ENCODE results near the gene SFTPA1. TPM values are rescaled to one million over a fixed set of nuclear protein-coding genes. Genes with fewer than 3 reads are reported as not detected.
"Not testable (repeated sequence)": the region's sequence is repeated elsewhere in the genome, so short reads cannot be mapped to it uniquely, and the experiment has no call there.

The SFTPA1 gene
- total and polyA plus RNA-seq, 4 donors: not detected

- H3K27ac ChIP-seq (ENCODE audit: low read depth in 1 of 2, low read length in 2 of 2): no peak overlapping the region
- TF ChIP-seq RAD21 (IDR thresholded peaks at IDR 0.05) (no peak), FOXA1 (IDR thresholded peaks at IDR 0.05) (no peak), SP1 (IDR thresholded peaks at IDR 0.05) (no peak), MAX (IDR thresholded peaks at IDR 0.05) (no peak), GABPA (IDR thresholded peaks at IDR 0.05 in 1 of 2, conservative IDR thresholded peaks at IDR 0.05 in 1 of 2) (no peak), HNF4G (IDR thresholded peaks at IDR 0.05) (no peak), REST (IDR thresholded peaks at IDR 0.05) (no peak), HNF4A (conservative IDR thresholded peaks at IDR 0.05) (no peak), EGR1 (IDR thresholded peaks at IDR 0.05; ENCODE audit: low read depth in 2 of 2) (no peak), TAF1 (conservative IDR thresholded peaks at IDR 0.05) (no peak), RXRA (IDR thresholded peaks at IDR 0.05) (no peak), ATF3 (IDR thresholded peaks at IDR 0.05) (no peak), JUND (IDR thresholded peaks at IDR 0.05) (no peak)
- no peaks in the 10 kb centered on the region for H3K9me3 ChIP-seq (ENCODE audit: control insufficient read depth in 4 of 4, low read length in 3 of 4)
- WGBS: 93% methylated on average over 1 of the region's 1 CpG
- no peak overlapping the region for H3K4me3 ChIP-seq (ENCODE audit: low read depth in 1 of 3, low read length in 3 of 3)
- H3K9ac ChIP-seq (ENCODE audit: low read depth in 1 of 2, low read length in 2 of 2): no peak overlapping the region
- no peaks in the 10 kb centered on the region for H3K36me3 ChIP-seq (ENCODE audit: control insufficient read depth in 4 of 4, insufficient read depth in 3 of 4, low read depth in 1 of 4, low read length in 3 of 4)
- DNase-seq (ENCODE audit: low spot score): no peak
- no peaks in the 10 kb centered on the region for H3K27me3 ChIP-seq (ENCODE audit: control insufficient read depth in 4 of 4, insufficient read depth in 4 of 4, low read length in 3 of 4)
- H3K4me1 ChIP-seq (ENCODE audit: control insufficient read depth in 4 of 4, insufficient read depth in 4 of 4, low read length in 3 of 4): peaks cover 0 to 2% (median 0%) of the 10 kb centered on the region in 4 donors
Observed at GRCh38 chr10:79616164-79616563, 5.4 kb downstream of the SFTPA1 start.

GRCh38 chr10:79623663-79624062 is 12.9 kb downstream of the SFTPA1 start:
- not testable (repeated sequence) for DNase-seq (ENCODE audit: low spot score); H3K4me3 ChIP-seq (ENCODE audit: low read depth in 1 of 3, low read length in 3 of 3); H3K27me3 ChIP-seq (ENCODE audit: control insufficient read depth in 4 of 4, insufficient read depth in 4 of 4, low read length in 3 of 4); H3K36me3 ChIP-seq (ENCODE audit: control insufficient read depth in 4 of 4, insufficient read depth in 3 of 4, low read depth in 1 of 4, low read length in 3 of 4); H3K9ac ChIP-seq (ENCODE audit: low read depth in 1 of 2, low read length in 2 of 2); H3K9me3 ChIP-seq (ENCODE audit: control insufficient read depth in 4 of 4, low read length in 3 of 4); H3K4me1 ChIP-seq (ENCODE audit: control insufficient read depth in 4 of 4, insufficient read depth in 4 of 4, low read length in 3 of 4); H3K27ac ChIP-seq (ENCODE audit: low read depth in 1 of 2, low read length in 2 of 2)

GRCh38 chr10:79627075-79627474 is 16.3 kb downstream of the SFTPA1 start:
- 93% methylated on average over 2 of the region's 2 CpGs for WGBS
- no peak overlapping the region for H3K4me3 ChIP-seq (ENCODE audit: low read depth in 1 of 3, low read length in 3 of 3)
- peaks cover 0 to 17% (median 11%) of the 10 kb centered on the region in 4 donors for H3K4me1 ChIP-seq (ENCODE audit: control insufficient read depth in 4 of 4, insufficient read depth in 4 of 4, low read length in 3 of 4)
- DNase-seq (ENCODE audit: low spot score): no peak
- H3K9me3 ChIP-seq (ENCODE audit: control insufficient read depth in 4 of 4, low read length in 3 of 4): peaks cover 0 to 5% (median 0%) of the 10 kb centered on the region in 4 donors
- H3K36me3 ChIP-seq (ENCODE audit: control insufficient read depth in 4 of 4, insufficient read depth in 3 of 4, low read depth in 1 of 4, low read length in 3 of 4): no peaks in the 10 kb centered on the region
- TF ChIP-seq RXRA (IDR thresholded peaks at IDR 0.05) (no peak), NR2F2 (IDR thresholded peaks at IDR 0.05) (no peak), FOXA1 (IDR thresholded peaks at IDR 0.05) (no peak), RAD21 (IDR thresholded peaks at IDR 0.05) (no peak), MAX (IDR thresholded peaks at IDR 0.05) (no peak), FOXA2 (IDR thresholded peaks at IDR 0.05) (no peak), GABPA (IDR thresholded peaks at IDR 0.05 in 1 of 2, conservative IDR thresholded peaks at IDR 0.05 in 1 of 2) (no peak), ATF3 (IDR thresholded peaks at IDR 0.05) (no peak), SP1 (IDR thresholded peaks at IDR 0.05) (no peak), JUND (IDR thresholded peaks at IDR 0.05) (no peak), HNF4G (IDR thresholded peaks at IDR 0.05) (no peak), REST (IDR thresholded peaks at IDR 0.05) (no peak), EGR1 (IDR thresholded peaks at IDR 0.05; ENCODE audit: low read depth in 2 of 2) (no peak), ZBTB33 (IDR thresholded peaks at IDR 0.05) (no peak), HNF4A (conservative IDR thresholded peaks at IDR 0.05) (no peak)
- H3K27me3 ChIP-seq (ENCODE audit: control insufficient read depth in 4 of 4, insufficient read depth in 4 of 4, low read length in 3 of 4): no peaks in the 10 kb centered on the region
- no peak overlapping the region for H3K27ac ChIP-seq (ENCODE audit: low read depth in 1 of 2, low read length in 2 of 2)
- no peak overlapping the region for H3K9ac ChIP-seq (ENCODE audit: low read depth in 1 of 2, low read length in 2 of 2)
